GM19328 (cell line): ENCODE results near the gene U2AF2.

Experiments
- ATAC-seq: cut with Tn5 transposase; IDR thresholded peaks from one replicate; pipeline ENCODE4 v1.9.1; 2021; ENCODE audit warnings: mild to moderate bottlenecking, moderate library complexity; ENCODE audit not compliant: unreplicated experiment

The U2AF2 gene

GRCh38 chr19:55673465-55673864 is 18.6 kb downstream of the U2AF2 start:
- no peak for ATAC-seq

- no peak for ATAC-seq
Measured at GRCh38 chr19:55673889-55674288, 19.1 kb downstream of the U2AF2 start.

- no peak for ATAC-seq
Measured at GRCh38 chr19:55674459-55674840, 19.6 kb downstream of the U2AF2 start.

GRCh38 chr19:55674841-55675660 is 20.2 kb downstream of the U2AF2 start, which contains the start of gene EPN1:
Gene EPN1, plus strand, starts transcription at chr19:55675226. Its CDS starts 3,402 bp downstream, at chr19:55678628.
- peak; percentile 70 for ATAC-seq

- ATAC-seq = no peak
Measured at GRCh38 chr19:55675661-55676354, 21.0 kb downstream of the U2AF2 start.

GRCh38 chr19:55676383-55676782 is 21.5 kb downstream of the U2AF2 start:
- ATAC-seq = no peak

- no peak for ATAC-seq
Measured at GRCh38 chr19:55676889-55677505, 22.2 kb downstream of the U2AF2 start.

GRCh38 chr19:55677572-55678028 is 22.8 kb downstream of the U2AF2 start:
- ATAC-seq = no peak

- ATAC-seq = peak; percentile 59
Measured at GRCh38 chr19:55678121-55678671, 23.4 kb downstream of the U2AF2 start.

GRCh38 chr19:55679343-55680257 is 24.8 kb downstream of the U2AF2 start:
- ATAC-seq = no peak

- ATAC-seq = no peak
Measured at GRCh38 chr19:55680339-55681130, 25.7 kb downstream of the U2AF2 start.

- no peak for ATAC-seq
Measured at GRCh38 chr19:55681131-55682092, 26.6 kb downstream of the U2AF2 start.

- no peak for ATAC-seq
Measured at GRCh38 chr19:55683449-55684261, 28.8 kb downstream of the U2AF2 start.

- no peak for ATAC-seq
Measured at GRCh38 chr19:55684946-55685681, 30.3 kb downstream of the U2AF2 start.

GRCh38 chr19:55685776-55686175 is 30.9 kb downstream of the U2AF2 start:
- ATAC-seq = no peak

GRCh38 chr19:55686311-55687050 is 31.6 kb downstream of the U2AF2 start:
- ATAC-seq = no peak
